ENCODE measurements around the gene TMEM200A.
A peak's percentile ranks its signal among the peaks of the same experiment; 100 is the strongest.
"Not testable (repeated sequence)": the region's sequence is repeated elsewhere in the genome, so short reads cannot be mapped to it uniquely, and the experiment has no call there.

Gene TMEM200A

GRCh38 chr6:130365166-130366106 is at the start of gene TMEM200A:
TSS of gene TMEM200A (plus strand) at chr6:130366017. CDS start at chr6:130440423, 74,406 bp downstream.
- DNase-seq (ENCODE audit: low read depth) = peak; percentile 88

- DNase-seq (ENCODE audit: low read depth) = peak; percentile 37
Observed at GRCh38 chr6:130320908-130321307, 44.9 kb upstream of the TMEM200A start.

DNA sequence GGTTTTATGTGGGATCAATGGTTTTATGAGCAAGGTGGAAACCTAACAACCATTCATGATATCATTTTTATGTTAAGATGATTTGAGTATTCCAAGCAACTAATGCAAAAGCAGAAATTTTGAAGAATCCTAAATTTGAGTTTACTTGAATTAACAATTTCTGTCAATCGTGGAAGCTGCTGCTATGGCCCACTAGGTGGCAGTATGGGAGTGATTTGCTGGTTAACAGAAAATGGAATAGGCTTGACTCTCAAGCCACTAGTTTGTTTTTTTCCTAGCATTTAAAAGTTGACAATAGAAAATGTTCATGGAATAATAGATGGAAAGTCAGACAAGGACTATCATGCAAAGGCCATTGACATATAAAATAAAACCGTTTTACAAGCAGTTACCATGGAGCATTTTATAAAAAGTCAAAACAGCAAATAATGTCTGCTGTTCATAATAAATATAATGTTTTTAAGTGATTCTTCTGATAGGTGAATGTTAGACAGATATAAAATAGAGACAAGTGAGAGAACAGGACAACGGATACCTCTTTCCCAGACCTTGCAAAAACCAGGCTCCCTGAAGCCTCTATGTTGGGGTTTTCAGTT is 43.0 kb upstream of the TMEM200A start:
- DNase-seq (ENCODE audit: low read depth) = peak; percentile 82

- peak; percentile 89 for DNase-seq (ENCODE audit: low read depth)
Observed at GRCh38 chr6:130324657-130325056, 41.2 kb upstream of the TMEM200A start.

GRCh38 chr6:130326496-130326895 is 39.3 kb upstream of the TMEM200A start:
- DNase-seq (ENCODE audit: low read depth) = no peak

GRCh38 chr6:130337534-130337933 is 28.3 kb upstream of the TMEM200A start:
- no peak for DNase-seq (ENCODE audit: low read depth)

DNA sequence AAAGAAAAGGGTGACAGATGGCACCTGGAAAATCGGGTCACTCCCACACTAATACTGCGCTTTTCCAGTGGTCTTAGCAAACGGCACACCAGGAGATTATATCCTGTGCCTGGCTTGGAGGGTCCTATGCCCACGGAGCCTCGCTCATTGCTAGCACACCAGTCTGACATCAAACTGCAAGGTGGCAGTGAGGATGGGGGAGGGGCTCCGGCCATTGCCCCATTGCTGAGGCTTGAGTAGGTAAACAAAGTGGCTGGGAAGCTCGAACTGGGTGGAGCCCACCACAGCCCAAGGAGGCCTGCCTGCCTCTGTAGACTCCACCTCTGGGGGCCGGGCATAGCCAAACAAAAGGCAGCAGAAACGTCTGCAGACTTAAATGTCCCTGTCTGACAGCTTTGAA is 19.5 kb upstream of the TMEM200A start:
- not testable (repeated sequence) for DNase-seq (ENCODE audit: low read depth)

GRCh38 chr6:130354322-130354721 is 11.5 kb upstream of the TMEM200A start:
- no peak for DNase-seq (ENCODE audit: low read depth)

DNA sequence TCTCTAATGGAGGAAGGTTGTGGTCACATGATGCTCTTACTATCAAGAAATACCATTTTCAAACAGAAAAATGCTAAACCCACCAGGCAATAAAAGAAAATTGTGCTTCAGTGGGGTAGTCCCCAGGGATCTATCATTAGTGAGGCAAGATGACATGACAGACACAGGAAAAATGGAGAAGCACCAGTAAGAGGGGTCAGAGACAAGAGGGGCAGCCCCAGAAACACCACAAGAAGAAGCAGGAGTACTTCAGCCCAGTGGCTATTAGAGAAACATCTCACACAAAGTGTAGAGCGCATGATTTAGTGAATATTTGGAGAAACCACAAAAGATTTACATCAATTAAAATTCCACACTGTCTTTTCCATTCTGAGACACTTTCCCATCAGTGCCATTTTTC is 10.2 kb upstream of the TMEM200A start:
- no peak for DNase-seq (ENCODE audit: low read depth)

DNA sequence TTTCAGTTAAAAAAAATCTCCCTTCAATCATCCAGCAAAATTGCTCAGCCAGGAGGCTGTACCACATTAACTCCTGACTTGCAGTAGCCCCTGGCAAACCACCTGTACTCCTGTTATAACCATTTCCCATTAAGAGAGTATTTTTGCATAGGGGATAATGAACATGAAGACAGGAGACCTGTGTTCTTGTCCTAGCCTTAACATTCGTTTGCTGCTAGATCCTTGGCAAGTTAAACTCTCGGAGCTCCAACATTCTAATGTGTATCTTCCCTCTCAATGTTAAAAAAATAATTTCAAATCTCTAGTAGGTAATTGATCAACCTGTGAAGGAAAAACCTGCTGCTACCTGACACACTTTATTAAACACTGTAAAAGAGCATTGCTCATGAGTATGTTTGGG is 8.4 kb upstream of the TMEM200A start:
- no peak for DNase-seq (ENCODE audit: low read depth)

DNA sequence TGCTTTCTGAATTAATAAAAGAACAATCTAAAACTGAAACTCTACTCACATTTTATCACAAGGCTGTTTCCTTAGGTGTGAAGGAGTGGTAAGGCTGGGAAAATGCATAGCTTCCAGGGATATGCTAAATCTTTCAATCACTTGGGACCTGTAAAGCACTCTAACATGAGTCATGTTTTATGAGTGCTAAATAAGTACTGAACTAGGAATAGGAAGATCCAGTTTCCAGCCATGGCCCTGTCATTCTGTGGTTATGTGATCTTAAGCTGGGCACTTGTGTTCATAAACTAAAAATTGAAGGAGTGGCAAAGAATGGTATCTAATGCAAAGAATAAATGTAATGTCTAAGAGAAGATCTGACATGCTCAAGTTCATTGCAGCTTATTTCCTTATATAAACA is 6.1 kb upstream of the TMEM200A start:
- peak; percentile 63 for DNase-seq (ENCODE audit: low read depth)

GRCh38 chr6:130362128-130362527 is 3.7 kb upstream of the TMEM200A start:
- DNase-seq (ENCODE audit: low read depth) = no peak

- peak; percentile 65 for DNase-seq (ENCODE audit: low read depth)
Observed at GRCh38 chr6:130364224-130364780, 1.5 kb upstream of the TMEM200A start.

DNA sequence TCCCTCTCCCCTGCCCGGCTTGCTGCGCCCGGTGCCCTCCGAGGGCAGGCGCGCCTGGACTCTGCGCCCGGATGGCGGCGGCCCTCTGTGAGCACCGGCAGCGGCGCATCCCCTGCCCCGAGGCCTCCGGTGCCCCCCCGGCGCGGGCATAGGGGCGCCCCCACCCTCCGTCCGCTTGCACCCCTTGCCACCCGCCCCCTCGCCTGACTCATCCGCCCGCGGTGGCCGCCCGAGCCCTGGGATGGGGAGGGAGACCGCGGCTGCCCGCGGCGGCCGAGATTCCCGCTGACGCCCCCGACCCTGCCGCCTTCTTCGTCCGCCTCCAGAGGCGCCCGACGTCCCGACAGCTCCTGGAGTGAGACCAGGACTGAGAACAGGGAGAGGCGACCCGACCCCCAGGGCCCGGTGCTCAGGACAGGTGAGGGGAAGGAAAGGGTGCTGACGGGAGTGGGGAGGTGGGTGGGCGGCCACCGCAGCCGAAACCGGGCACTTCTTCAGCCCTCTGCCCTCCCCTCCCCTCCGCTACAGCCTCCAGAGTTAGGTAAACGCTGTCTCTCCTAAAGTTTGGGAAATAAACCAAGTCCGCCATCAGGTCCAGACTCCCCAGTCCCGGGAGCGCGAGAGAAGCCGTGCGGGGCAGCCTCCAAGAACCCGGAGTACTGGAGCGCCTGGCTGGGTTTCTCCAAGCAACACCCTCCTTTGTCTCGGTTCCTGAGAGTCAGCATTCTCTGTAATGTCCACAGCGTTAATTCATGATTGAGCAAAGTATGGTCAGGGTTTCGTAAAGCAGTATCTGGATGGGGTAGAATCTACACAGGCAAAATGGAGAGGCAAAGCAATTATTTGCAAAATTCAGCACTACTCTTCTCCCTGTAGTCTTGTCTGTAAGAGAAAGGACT is 539 bp downstream of the TMEM200A start:
- DNase-seq (ENCODE audit: low read depth) = peak; percentile 81

GRCh38 chr6:130367767-130368166 is 1.9 kb downstream of the TMEM200A start:
- no peak for DNase-seq (ENCODE audit: low read depth)

- DNase-seq (ENCODE audit: low read depth) = no peak
Observed at GRCh38 chr6:130368576-130368975, 2.8 kb downstream of the TMEM200A start.

- no peak for DNase-seq (ENCODE audit: low read depth)
Observed at GRCh38 chr6:130369831-130370230, 4.0 kb downstream of the TMEM200A start.

- no peak for DNase-seq (ENCODE audit: low read depth)
Observed at GRCh38 chr6:130371921-130372420, 6.2 kb downstream of the TMEM200A start.

- DNase-seq (ENCODE audit: low read depth) = no peak
Observed at GRCh38 chr6:130372786-130373185, 7.0 kb downstream of the TMEM200A start.

GRCh38 chr6:130373992-130374391 is 8.2 kb downstream of the TMEM200A start:
- no peak for DNase-seq (ENCODE audit: low read depth)

DNA sequence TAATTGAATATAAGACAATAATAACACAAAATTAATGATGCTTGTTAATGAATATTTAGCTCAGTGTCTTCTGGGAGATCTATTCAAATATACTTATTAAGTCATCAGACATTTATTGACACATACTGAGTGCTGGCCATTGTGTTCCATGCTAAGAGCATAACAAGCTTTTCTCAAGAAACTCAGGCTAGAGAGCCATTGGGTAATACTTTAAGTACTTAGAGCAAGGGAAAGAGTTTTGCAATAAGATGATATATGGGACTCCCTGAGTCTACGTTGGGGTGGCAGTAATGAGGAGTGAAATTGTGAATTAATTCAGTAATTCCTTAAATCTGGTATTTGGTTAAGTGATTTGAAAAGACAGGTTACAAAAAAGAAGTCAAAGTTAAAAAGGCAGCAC is 11.1 kb downstream of the TMEM200A start:
- DNase-seq (ENCODE audit: low read depth) = no peak

DNA sequence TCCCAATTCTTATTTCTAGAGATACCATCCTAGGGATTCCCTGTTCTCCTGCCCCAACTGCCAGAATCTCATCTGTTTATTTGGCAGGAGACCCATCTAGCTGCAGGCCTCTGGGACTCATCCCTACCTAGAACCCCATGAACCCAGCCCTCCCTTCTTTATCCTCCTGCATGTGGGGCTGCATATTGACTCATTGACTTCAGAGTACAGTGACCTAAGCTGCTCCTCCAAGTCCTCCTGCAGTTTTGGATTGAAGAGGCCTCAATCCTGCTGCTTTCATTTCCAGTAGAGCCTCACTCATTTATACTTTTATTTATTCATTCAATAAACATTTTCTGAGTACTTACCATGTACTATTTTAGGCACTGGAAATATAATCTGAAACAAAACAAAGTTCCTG is 11.6 kb downstream of the TMEM200A start:
- DNase-seq (ENCODE audit: low read depth) = peak; percentile 49

Measured in ELR (cell line).